GM20000 (cell line): ENCODE data around the gene RAB33B.
"Not testable (repeated sequence)": the region's sequence is repeated elsewhere in the genome, so short reads cannot be mapped to it uniquely, and the experiment has no call there.

Experiments
- DNase-seq: peaks from one replicate; pipeline ENCODE4 v3.0.0; 2012; ENCODE audit warnings: low spot score
- CTCF ChIP-seq: IDR thresholded peaks from 2 replicates; pipeline ENCODE4 v1.5.1; 2012; ENCODE audit warnings: mild to moderate bottlenecking, control low read depth; ENCODE audit errors: extremely low read depth, missing control alignments

Gene RAB33B

GRCh38 chr4:139465922-139466321 is 12.0 kb downstream of the RAB33B start:
- DNase-seq, result no peak
- TF ChIP-seq CTCF, result no peak

GRCh38 chr4:139468756-139469155 is 14.8 kb downstream of the RAB33B start:
- not testable (repeated sequence) for DNase-seq

GRCh38 chr4:139469216-139469615 is 15.3 kb downstream of the RAB33B start:
- no peak for DNase-seq
- no peak for TF ChIP-seq CTCF

GRCh38 chr4:139469869-139470268 is 15.9 kb downstream of the RAB33B start:
- TF ChIP-seq CTCF, result no peak
- no peak for DNase-seq

- DNase-seq, result no peak
- no peak for TF ChIP-seq CTCF
Observed at GRCh38 chr4:139470295-139470694, 16.4 kb downstream of the RAB33B start.

- no peak for DNase-seq
- no peak for TF ChIP-seq CTCF
Observed at GRCh38 chr4:139470997-139471665, 17.2 kb downstream of the RAB33B start.

- DNase-seq, result no peak
- TF ChIP-seq CTCF, result no peak
Observed at GRCh38 chr4:139472852-139473251, 18.9 kb downstream of the RAB33B start.

- no peak for TF ChIP-seq CTCF
- DNase-seq, result no peak
Observed at GRCh38 chr4:139476363-139476762, 22.4 kb downstream of the RAB33B start.
